Measurements from ENCODE around the gene SYNM.

The SYNM gene

DNA sequence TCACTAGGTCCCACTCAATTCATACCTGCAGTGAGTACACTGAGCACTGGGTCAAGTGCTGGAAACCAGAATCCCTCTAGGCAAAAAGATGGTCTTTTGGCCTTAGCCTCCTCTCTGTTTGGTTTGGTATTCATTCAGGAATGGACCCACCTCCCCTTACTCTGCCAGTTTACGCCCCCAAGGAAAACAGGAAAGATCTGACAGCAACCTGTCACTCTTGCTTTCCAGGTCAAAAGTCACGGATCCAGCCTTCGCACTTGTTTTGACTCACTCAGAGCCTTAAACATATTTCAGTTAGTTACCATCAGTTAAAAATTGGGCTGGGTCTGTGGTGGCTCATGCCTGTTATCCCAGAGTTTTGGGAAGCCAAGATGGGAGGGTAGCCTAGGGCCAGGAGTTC, 68.1 kb downstream of the SYNM start:
- H2AK5ac ChIP-seq (ENCODE audit: low read depth, low read length), result no peak overlapping the region
- no peak overlapping the region for H2AFZ ChIP-seq (ENCODE audit: low read length)
- no peak overlapping the region for H3K4me3 ChIP-seq (ENCODE audit: low read length in 2 of 2)
- no peak overlapping the region for H2BK120ac ChIP-seq (ENCODE audit: low read depth, low read length)
- no peak overlapping the region for H2BK5ac ChIP-seq (ENCODE audit: low read length)
- H3K14ac ChIP-seq (ENCODE audit: low read length), result no peak overlapping the region
- H3K18ac ChIP-seq (ENCODE audit: low read length), result no peak overlapping the region
- H3K23ac ChIP-seq (ENCODE audit: low read depth, low read length, poor library complexity), result no peak overlapping the region
- WGBS, 2 donors (ENCODE audit: extremely low coverage in 2 of 2, insufficient read length in 2 of 2, insufficient replicate concordance in 1 of 2), result no CpG with 5 or more reads among the region's 3 CpGs
- H3K4me1 ChIP-seq (ENCODE audit: control insufficient read depth in 2 of 2, insufficient read depth in 1 of 2, low read depth in 1 of 2, low read length in 2 of 2), result no peaks in the 10 kb centered on the region
- H3K27me3 ChIP-seq (ENCODE audit: control insufficient read depth in 3 of 3, insufficient read depth in 3 of 3, low read depth in 1 of 3, low read length in 3 of 3), result no peaks in the 10 kb centered on the region
- no peaks in the 10 kb centered on the region for H3K79me1 ChIP-seq (ENCODE audit: low read depth, low read length)
- H3K4me2 ChIP-seq (ENCODE audit: insufficient read depth, low read length, poor library complexity, severe bottlenecking), result no peak overlapping the region
- H4K91ac ChIP-seq (ENCODE audit: low read depth, low read length, poor library complexity), result no peak overlapping the region
- DNase-seq (ENCODE audit: low spot score), result no peak
- H3K27ac ChIP-seq (replicated peaks; ENCODE audit: low read length), result no peak overlapping the region
- no peak overlapping the region for H2BK12ac ChIP-seq (ENCODE audit: low read length)
- H2BK15ac ChIP-seq (ENCODE audit: low read length), result no peak overlapping the region
- peaks cover 15 to 47% of the 10 kb centered on the region in 2 donors for H3K36me3 ChIP-seq (replicated peaks in 1 of 2; ENCODE audit: control insufficient read depth in 2 of 2, insufficient read depth in 2 of 2, low read length in 2 of 2)
- H3K9me3 ChIP-seq (replicated peaks in 1 of 2; ENCODE audit: control insufficient read depth in 2 of 2, insufficient read depth in 1 of 2, low read depth in 1 of 2, low read length in 2 of 2), result no peaks in the 10 kb centered on the region
- no peak overlapping the region for H3K4ac ChIP-seq (ENCODE audit: low read length)
- H4K8ac ChIP-seq (ENCODE audit: low read depth, low read length), result no peak overlapping the region
- H3K9ac ChIP-seq (ENCODE audit: low read depth, low read length, poor library complexity), result no peak overlapping the region

- H2BK15ac ChIP-seq (ENCODE audit: low read length), result no peak overlapping the region
- no peaks in the 10 kb centered on the region for H3K27me3 ChIP-seq (ENCODE audit: control insufficient read depth in 3 of 3, insufficient read depth in 3 of 3, low read depth in 1 of 3, low read length in 3 of 3)
- no peak overlapping the region for H3K4me3 ChIP-seq (ENCODE audit: low read length in 2 of 2)
- H3K27ac ChIP-seq (replicated peaks; ENCODE audit: low read length), result no peak overlapping the region
- H2BK5ac ChIP-seq (ENCODE audit: low read length), result no peak overlapping the region
- no peak overlapping the region for H3K18ac ChIP-seq (ENCODE audit: low read length)
- WGBS, 2 donors (ENCODE audit: extremely low coverage in 2 of 2, insufficient read length in 2 of 2, insufficient replicate concordance in 1 of 2), result no CpG with 5 or more reads among the region's 15 CpGs
- H4K8ac ChIP-seq (ENCODE audit: low read depth, low read length), result no peak overlapping the region
- no peak overlapping the region for H2BK120ac ChIP-seq (ENCODE audit: low read depth, low read length)
- no peak for DNase-seq (ENCODE audit: low spot score)
- peaks cover 11 to 45% of the 10 kb centered on the region in 2 donors for H3K36me3 ChIP-seq (replicated peaks in 1 of 2; ENCODE audit: control insufficient read depth in 2 of 2, insufficient read depth in 2 of 2, low read length in 2 of 2)
- H3K23ac ChIP-seq (ENCODE audit: low read depth, low read length, poor library complexity), result no peak overlapping the region
- H3K79me1 ChIP-seq (ENCODE audit: low read depth, low read length), result no peaks in the 10 kb centered on the region
- no peak overlapping the region for H3K4me2 ChIP-seq (ENCODE audit: insufficient read depth, low read length, poor library complexity, severe bottlenecking)
- no peaks in the 10 kb centered on the region for H3K4me1 ChIP-seq (ENCODE audit: control insufficient read depth in 2 of 2, insufficient read depth in 1 of 2, low read depth in 1 of 2, low read length in 2 of 2)
- H2AFZ ChIP-seq (ENCODE audit: low read length), result no peak overlapping the region
- no peak overlapping the region for H4K91ac ChIP-seq (ENCODE audit: low read depth, low read length, poor library complexity)
- H3K9ac ChIP-seq (ENCODE audit: low read depth, low read length, poor library complexity), result peak overlapping the region; percentile 24
- no peak overlapping the region for H3K14ac ChIP-seq (ENCODE audit: low read length)
- no peaks in the 10 kb centered on the region for H3K9me3 ChIP-seq (replicated peaks in 1 of 2; ENCODE audit: control insufficient read depth in 2 of 2, insufficient read depth in 1 of 2, low read depth in 1 of 2, low read length in 2 of 2)
- no peak overlapping the region for H3K4ac ChIP-seq (ENCODE audit: low read length)
- H2AK5ac ChIP-seq (ENCODE audit: low read depth, low read length), result no peak overlapping the region
- no peak overlapping the region for H2BK12ac ChIP-seq (ENCODE audit: low read length)
These were observed 69.9 kb downstream of the SYNM start for GRCh38 chr15:99174567-99175395.

- H2BK120ac ChIP-seq (ENCODE audit: low read depth, low read length), result no peak overlapping the region
These were observed 71.9 kb downstream of the SYNM start for GRCh38 chr15:99176757-99177156.

GRCh38 chr15:99177679-99178078, 72.8 kb downstream of the SYNM start:
- H3K14ac ChIP-seq (ENCODE audit: low read length), result no peak overlapping the region
- H2BK5ac ChIP-seq (ENCODE audit: low read length), result no peak overlapping the region
- H2AK5ac ChIP-seq (ENCODE audit: low read depth, low read length), result no peak overlapping the region
- H2AFZ ChIP-seq (ENCODE audit: low read length), result no peak overlapping the region
- H3K9ac ChIP-seq (ENCODE audit: low read depth, low read length, poor library complexity), result no peak overlapping the region
- no peak overlapping the region for H2BK120ac ChIP-seq (ENCODE audit: low read depth, low read length)
- H3K18ac ChIP-seq (ENCODE audit: low read length), result no peak overlapping the region
- no peak overlapping the region for H3K4me2 ChIP-seq (ENCODE audit: insufficient read depth, low read length, poor library complexity, severe bottlenecking)
- H3K4me3 ChIP-seq (ENCODE audit: low read length in 2 of 2), result no peak overlapping the region
- H3K9me3 ChIP-seq (replicated peaks in 1 of 2; ENCODE audit: control insufficient read depth in 2 of 2, insufficient read depth in 1 of 2, low read depth in 1 of 2, low read length in 2 of 2), result no peaks in the 10 kb centered on the region
- H3K23ac ChIP-seq (ENCODE audit: low read depth, low read length, poor library complexity), result no peak overlapping the region
- H3K27ac ChIP-seq (replicated peaks; ENCODE audit: low read length), result no peak overlapping the region
- no peak for DNase-seq (ENCODE audit: low spot score)
- H3K27me3 ChIP-seq (ENCODE audit: control insufficient read depth in 3 of 3, insufficient read depth in 3 of 3, low read depth in 1 of 3, low read length in 3 of 3), result no peaks in the 10 kb centered on the region
- H3K36me3 ChIP-seq (replicated peaks in 1 of 2; ENCODE audit: control insufficient read depth in 2 of 2, insufficient read depth in 2 of 2, low read length in 2 of 2), result peaks cover 3 to 27% of the 10 kb centered on the region in 2 donors
- H2BK12ac ChIP-seq (ENCODE audit: low read length), result no peak overlapping the region
- no peak overlapping the region for H4K8ac ChIP-seq (ENCODE audit: low read depth, low read length)
- WGBS, 2 donors (ENCODE audit: extremely low coverage in 2 of 2, insufficient read length in 2 of 2, insufficient replicate concordance in 1 of 2), result no CpG with 5 or more reads among the region's 2 CpGs
- H3K4me1 ChIP-seq (ENCODE audit: control insufficient read depth in 2 of 2, insufficient read depth in 1 of 2, low read depth in 1 of 2, low read length in 2 of 2), result peaks cover 2% of the 10 kb centered on the region in 2 donors
- no peak overlapping the region for H4K91ac ChIP-seq (ENCODE audit: low read depth, low read length, poor library complexity)
- H3K79me1 ChIP-seq (ENCODE audit: low read depth, low read length), result no peaks in the 10 kb centered on the region
- no peak overlapping the region for H2BK15ac ChIP-seq (ENCODE audit: low read length)
- no peak overlapping the region for H3K4ac ChIP-seq (ENCODE audit: low read length)

More at GRCh38 chr15:99176757-99177156, 71.9 kb downstream of the SYNM start:
- no peak overlapping the region for H3K27ac ChIP-seq (replicated peaks; ENCODE audit: low read length)
- no peak overlapping the region for H4K91ac ChIP-seq (ENCODE audit: low read depth, low read length, poor library complexity)
- H3K27me3 ChIP-seq (ENCODE audit: control insufficient read depth in 3 of 3, insufficient read depth in 3 of 3, low read depth in 1 of 3, low read length in 3 of 3), result no peaks in the 10 kb centered on the region
- no peak overlapping the region for H3K18ac ChIP-seq (ENCODE audit: low read length)
- H3K79me1 ChIP-seq (ENCODE audit: low read depth, low read length), result no peaks in the 10 kb centered on the region
- H3K4me2 ChIP-seq (ENCODE audit: insufficient read depth, low read length, poor library complexity, severe bottlenecking), result no peak overlapping the region
- H3K9ac ChIP-seq (ENCODE audit: low read depth, low read length, poor library complexity), result no peak overlapping the region
- no peak overlapping the region for H2AK5ac ChIP-seq (ENCODE audit: low read depth, low read length)
- no peak overlapping the region for H2BK15ac ChIP-seq (ENCODE audit: low read length)
- H3K14ac ChIP-seq (ENCODE audit: low read length), result no peak overlapping the region
- no CpG with 5 or more reads among the region's 2 CpGs for WGBS, 2 donors (ENCODE audit: extremely low coverage in 2 of 2, insufficient read length in 2 of 2, insufficient replicate concordance in 1 of 2)
- no peak for DNase-seq (ENCODE audit: low spot score)
- H3K9me3 ChIP-seq (replicated peaks in 1 of 2; ENCODE audit: control insufficient read depth in 2 of 2, insufficient read depth in 1 of 2, low read depth in 1 of 2, low read length in 2 of 2), result no peaks in the 10 kb centered on the region
- no peak overlapping the region for H3K4me3 ChIP-seq (ENCODE audit: low read length in 2 of 2)
- H3K4ac ChIP-seq (ENCODE audit: low read length), result no peak overlapping the region
- H2AFZ ChIP-seq (ENCODE audit: low read length), result no peak overlapping the region
- H3K4me1 ChIP-seq (ENCODE audit: control insufficient read depth in 2 of 2, insufficient read depth in 1 of 2, low read depth in 1 of 2, low read length in 2 of 2), result peaks cover under 1 to 2% of the 10 kb centered on the region in 2 donors
- no peak overlapping the region for H2BK12ac ChIP-seq (ENCODE audit: low read length)
- H2BK5ac ChIP-seq (ENCODE audit: low read length), result no peak overlapping the region
- peaks cover 5 to 32% of the 10 kb centered on the region in 2 donors for H3K36me3 ChIP-seq (replicated peaks in 1 of 2; ENCODE audit: control insufficient read depth in 2 of 2, insufficient read depth in 2 of 2, low read length in 2 of 2)
- H4K8ac ChIP-seq (ENCODE audit: low read depth, low read length), result no peak overlapping the region
- H3K23ac ChIP-seq (ENCODE audit: low read depth, low read length, poor library complexity), result no peak overlapping the region
